Measurements from ENCODE around the gene SDCBP2. TPM values are rescaled to one million over a fixed set of nuclear protein-coding genes. Genes with fewer than 3 reads are reported as not detected.

SDCBP2 gene
- total RNA-seq, 4 donors from 2014 or later, result 90.2 to 175 (median 134) TPM

- H3K27me3 ChIP-seq, result no peaks in the 10 kb centered on the region
- TF ChIP-seq, protein P1, sequence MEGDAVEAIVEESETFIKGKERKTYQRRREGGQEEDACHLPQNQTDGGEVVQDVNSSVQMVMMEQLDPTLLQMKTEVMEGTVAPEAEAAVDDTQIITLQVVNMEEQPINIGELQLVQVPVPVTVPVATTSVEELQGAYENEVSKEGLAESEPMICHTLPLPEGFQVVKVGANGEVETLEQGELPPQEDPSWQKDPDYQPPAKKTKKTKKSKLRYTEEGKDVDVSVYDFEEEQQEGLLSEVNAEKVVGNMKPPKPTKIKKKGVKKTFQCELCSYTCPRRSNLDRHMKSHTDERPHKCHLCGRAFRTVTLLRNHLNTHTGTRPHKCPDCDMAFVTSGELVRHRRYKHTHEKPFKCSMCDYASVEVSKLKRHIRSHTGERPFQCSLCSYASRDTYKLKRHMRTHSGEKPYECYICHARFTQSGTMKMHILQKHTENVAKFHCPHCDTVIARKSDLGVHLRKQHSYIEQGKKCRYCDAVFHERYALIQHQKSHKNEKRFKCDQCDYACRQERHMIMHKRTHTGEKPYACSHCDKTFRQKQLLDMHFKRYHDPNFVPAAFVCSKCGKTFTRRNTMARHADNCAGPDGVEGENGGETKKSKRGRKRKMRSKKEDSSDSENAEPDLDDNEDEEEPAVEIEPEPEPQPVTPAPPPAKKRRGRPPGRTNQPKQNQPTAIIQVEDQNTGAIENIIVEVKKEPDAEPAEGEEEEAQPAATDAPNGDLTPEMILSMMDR (IDR thresholded peaks at IDR 0.05), result no peak
- TF ChIP-seq POLR2A (IDR thresholded peaks at IDR 0.05), result no peak
- peaks cover 48 to 91% (median 68%) of the 10 kb centered on the region in 3 donors for H3K4me1 ChIP-seq
- intact Hi-C loops (cut with DNase I), result no loop called here
- H3K4me3 ChIP-seq, result peak overlapping the region; percentile 53 to 95 (median 82)
- DNase-seq, result no peak
- no peaks in the 10 kb centered on the region for H3K9me3 ChIP-seq
- WGBS, 2 donors, result 23 to 25% methylated on average over 8 to 10 of the region's 10 CpGs
- no peaks in the 10 kb centered on the region for H3K36me3 ChIP-seq
- peak overlapping the region; percentile 96 to 99 (median 98) for H3K27ac ChIP-seq
These were observed 2.7 kb downstream of the SDCBP2 start for GRCh38 chr20:1326031-1326930.

DNA sequence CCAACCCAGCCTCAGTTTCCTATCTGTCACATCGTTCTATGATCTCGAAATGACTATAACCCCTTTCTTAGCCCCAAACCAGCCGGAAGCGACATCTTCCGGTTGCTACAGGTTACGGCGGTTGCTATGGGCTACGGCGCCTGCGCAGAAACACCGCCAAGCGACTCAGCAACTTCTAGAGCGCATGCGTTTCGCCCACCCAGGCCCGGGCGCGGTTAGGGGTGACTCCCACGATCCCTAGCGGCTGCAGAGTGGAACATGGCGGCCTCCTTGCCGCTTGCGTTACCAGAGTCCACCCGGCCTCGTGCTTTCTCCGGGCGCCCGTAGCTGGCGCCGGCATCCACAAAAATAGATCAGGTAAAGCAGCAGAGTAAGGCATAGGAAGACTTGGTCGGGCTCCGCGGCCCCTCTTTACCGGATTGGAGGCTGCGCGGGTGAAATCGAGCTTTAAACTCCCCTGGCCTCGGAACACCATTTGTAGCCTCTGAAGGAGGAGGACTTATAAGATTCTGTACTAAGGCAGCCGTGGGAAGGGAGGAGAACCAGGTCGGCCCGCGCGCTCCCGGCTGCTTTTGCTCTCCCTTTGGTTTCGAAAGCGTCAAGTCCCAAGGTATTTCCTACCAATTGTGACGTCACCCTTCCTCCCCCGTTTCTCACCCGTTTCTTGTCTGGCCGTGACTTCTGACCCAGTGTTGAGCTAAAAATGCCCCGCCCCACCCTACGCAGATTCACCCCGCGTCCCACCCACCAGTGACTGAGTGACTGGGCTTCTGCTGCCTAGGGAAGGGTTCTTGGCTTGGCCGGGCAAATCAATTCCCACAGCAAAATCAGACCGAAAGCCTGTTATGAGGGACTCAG is 3.5 kb downstream of the SDCBP2 start:
- Histone ChIP-seq H3K36me3 (no peaks in the 10 kb centered on the region), H3K4me1 (peaks cover 39 to 82% (median 62%) of the 10 kb centered on the region in 3 donors), H3K27me3 (no peaks in the 10 kb centered on the region), H3K9me3 (no peaks in the 10 kb centered on the region), H3K4me3 (peak overlapping the region; percentile 53 to 95 (median 82)), H3K27ac (peak overlapping the region; percentile 96 to 99 (median 98))
- WGBS, 2 donors, result 0 to 1% methylated on average over 25 to 27 of the region's 56 CpGs
- intact Hi-C loops (cut with DNase I), result no loop called here
- peak; percentile 77 for DNase-seq
- TF ChIP-seq, protein P1 (IDR thresholded peaks at IDR 0.05), result peak in 5 of 6 experiments; percentile 8 to 51 (median 41)
- peak in 3 of 4 donors; percentile 62 to 95 (median 91) for TF ChIP-seq POLR2A (IDR thresholded peaks at IDR 0.05)

- Histone ChIP-seq H3K27ac (peak overlapping the region; percentile 96 to 99 (median 98)), H3K9me3 (no peaks in the 10 kb centered on the region), H3K27me3 (no peaks in the 10 kb centered on the region), H3K36me3 (peaks cover 0 to 5% (median 0%) of the 10 kb centered on the region in 3 donors), H3K4me1 (peaks cover 36 to 75% (median 55%) of the 10 kb centered on the region in 3 donors), H3K4me3 (peak overlapping the region; percentile 53 to 95 (median 82))
- WGBS, 2 donors, result 14 to 20% methylated on average over 14 to 15 of the region's 15 CpGs
- DNase-seq, result no peak
- TF ChIP-seq, protein P1 (IDR thresholded peaks at IDR 0.05), result no peak
- TF ChIP-seq POLR2A (IDR thresholded peaks at IDR 0.05), result no peak
- intact Hi-C loops (cut with DNase I), result no loop called here
These were observed 4.3 kb downstream of the SDCBP2 start for GRCh38 chr20:1324598-1325172.

GRCh38 chr20:1323830-1324597 is 4.9 kb downstream of the SDCBP2 start:
- DNase-seq, result no peak
- H3K4me1 ChIP-seq, result peaks cover 31 to 68% (median 49%) of the 10 kb centered on the region in 3 donors
- H3K27me3 ChIP-seq, result no peaks in the 10 kb centered on the region
- H3K36me3 ChIP-seq, result peaks cover 0 to 12% (median 0%) of the 10 kb centered on the region in 3 donors
- intact Hi-C loops (cut with DNase I), result no loop called here
- no peaks in the 10 kb centered on the region for H3K9me3 ChIP-seq
- H3K4me3 ChIP-seq, result peak overlapping the region in 1 of 4 donors; percentile 84
- 74 to 76% methylated on average over 11 to 12 of the region's 12 CpGs for WGBS, 2 donors
- peak overlapping the region in 3 of 4 donors; percentile 98 to 99 (median 99) for H3K27ac ChIP-seq
- TF ChIP-seq, protein P1 (IDR thresholded peaks at IDR 0.05), result no peak
- no peak for TF ChIP-seq POLR2A (IDR thresholded peaks at IDR 0.05)
